Measurements from ENCODE around the gene CTBP2.

CTBP2 gene

GRCh38 chr10:124977161-124977560, 183.2 kb downstream of the CTBP2 start:
- H3K36me3 ChIP-seq = peaks cover 47% of the 10 kb centered on the region
- no peak overlapping the region for H3K4me3 ChIP-seq (ENCODE audit: low read depth, low read length)
- H3K9me3 ChIP-seq (ENCODE audit: severe bottlenecking) = no peaks in the 10 kb centered on the region
- no peak for TF ChIP-seq CTCF (IDR thresholded peaks at IDR 0.05; ENCODE audit: low read depth, low read length)
- no peaks in the 10 kb centered on the region for H3K27me3 ChIP-seq (ENCODE audit: insufficient read depth, low read depth, severe bottlenecking)
- DNase-seq = no peak
- no peak overlapping the region for H3K27ac ChIP-seq

DNA sequence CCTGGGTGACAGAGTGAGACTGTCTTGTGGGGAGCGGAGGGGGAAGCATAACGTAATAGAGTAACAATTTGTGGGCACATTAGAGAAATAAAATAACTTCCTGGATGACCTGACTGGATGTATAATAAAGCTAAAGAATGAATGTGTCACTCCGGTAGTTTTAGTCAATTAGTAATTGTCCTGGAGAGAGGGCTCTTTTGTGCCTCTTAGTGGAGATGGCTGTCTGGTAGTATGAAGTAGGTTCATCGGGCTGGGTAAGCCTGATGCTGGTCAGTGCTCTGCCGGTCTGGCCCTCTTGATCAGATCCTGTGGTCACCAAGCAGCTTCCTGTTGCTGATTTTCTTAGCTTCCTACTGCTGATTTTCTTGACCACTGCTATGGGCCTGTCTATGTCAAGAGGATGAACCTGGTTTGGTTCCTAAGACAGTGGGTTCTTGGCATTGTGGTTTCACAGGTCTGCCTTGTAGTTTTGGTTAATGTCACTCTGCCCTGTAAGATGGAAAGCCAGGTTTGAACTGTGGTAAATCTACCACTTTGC, 184.3 kb downstream of the CTBP2 start:
- H3K27me3 ChIP-seq (ENCODE audit: insufficient read depth, low read depth, severe bottlenecking) = no peaks in the 10 kb centered on the region
- no peak overlapping the region for H3K4me3 ChIP-seq (ENCODE audit: low read depth, low read length)
- H3K9me3 ChIP-seq (ENCODE audit: severe bottlenecking) = no peaks in the 10 kb centered on the region
- TF ChIP-seq CTCF (IDR thresholded peaks at IDR 0.05; ENCODE audit: low read depth, low read length) = no peak
- H3K27ac ChIP-seq = no peak overlapping the region
- DNase-seq = no peak
- H3K36me3 ChIP-seq = peaks cover 42% of the 10 kb centered on the region

DNA sequence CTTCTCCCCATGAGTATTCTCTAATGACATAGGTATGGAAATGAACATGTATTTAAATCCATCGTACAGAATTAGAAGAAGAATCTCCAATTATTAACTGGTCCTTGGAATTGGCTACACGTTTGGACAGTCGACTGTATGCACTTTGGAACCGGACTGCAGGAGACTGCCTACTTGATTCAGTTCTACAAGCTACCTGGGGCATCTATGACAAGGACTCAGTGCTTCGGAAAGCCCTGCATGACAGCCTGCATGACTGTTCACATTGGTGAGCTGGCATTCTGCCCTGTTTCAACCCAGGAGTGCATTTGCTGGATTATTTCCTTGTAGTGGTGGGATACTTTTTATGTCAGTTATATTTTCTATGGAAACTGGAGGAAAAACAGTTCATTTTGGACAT, 186.2 kb downstream of the CTBP2 start:
- TF ChIP-seq CTCF (IDR thresholded peaks at IDR 0.05; ENCODE audit: low read depth, low read length) = no peak
- Histone ChIP-seq H3K9me3 (ENCODE audit: severe bottlenecking) (no peaks in the 10 kb centered on the region), H3K27me3 (ENCODE audit: insufficient read depth, low read depth, severe bottlenecking) (no peaks in the 10 kb centered on the region), H3K36me3 (peaks cover 37% of the 10 kb centered on the region), H3K27ac (no peak overlapping the region), H3K4me3 (ENCODE audit: low read depth, low read length) (no peak overlapping the region)
- DNase-seq = no peak

- Histone ChIP-seq H3K9me3 (ENCODE audit: severe bottlenecking) (no peaks in the 10 kb centered on the region), H3K36me3 (peaks cover 47% of the 10 kb centered on the region), H3K27ac (no peak overlapping the region), H3K4me3 (ENCODE audit: low read depth, low read length) (no peak overlapping the region), H3K27me3 (ENCODE audit: insufficient read depth, low read depth, severe bottlenecking) (no peaks in the 10 kb centered on the region)
- DNase-seq = no peak
- no peak for TF ChIP-seq CTCF (IDR thresholded peaks at IDR 0.05; ENCODE audit: low read depth, low read length)
Observed at GRCh38 chr10:124972637-124973036, 187.7 kb downstream of the CTBP2 start.

- Histone ChIP-seq H3K27me3 (ENCODE audit: insufficient read depth, low read depth, severe bottlenecking) (no peaks in the 10 kb centered on the region), H3K9me3 (ENCODE audit: severe bottlenecking) (no peaks in the 10 kb centered on the region), H3K27ac (no peak overlapping the region), H3K36me3 (peaks cover 59% of the 10 kb centered on the region), H3K4me3 (ENCODE audit: low read depth, low read length) (no peak overlapping the region)
- no peak for DNase-seq
- TF ChIP-seq CTCF (IDR thresholded peaks at IDR 0.05; ENCODE audit: low read depth, low read length) = no peak
Observed at GRCh38 chr10:124971276-124971675, 189.1 kb downstream of the CTBP2 start.

- Histone ChIP-seq H3K36me3 (peaks cover 53% of the 10 kb centered on the region), H3K9me3 (ENCODE audit: severe bottlenecking) (no peaks in the 10 kb centered on the region), H3K27ac (no peak overlapping the region), H3K4me3 (ENCODE audit: low read depth, low read length) (no peak overlapping the region), H3K27me3 (ENCODE audit: insufficient read depth, low read depth, severe bottlenecking) (no peaks in the 10 kb centered on the region)
- no peak for DNase-seq
- TF ChIP-seq CTCF (IDR thresholded peaks at IDR 0.05; ENCODE audit: low read depth, low read length) = no peak
Observed at GRCh38 chr10:124967255-124967654, 193.1 kb downstream of the CTBP2 start.

Data from WERI-Rb-1 (cell line).